Ramos (cell line): ENCODE measurements around the gene PLD3.
"Not testable (repeated sequence)": the region's sequence is repeated elsewhere in the genome, so short reads cannot be mapped to it uniquely, and the experiment has no call there.

ENCODE experiments used
- in situ Hi-C: fragments of 300-500 bp; cut with MboI; formaldehyde crosslinking; loops from one replicate; pipeline ENCODE4 v1.14.3; 2022; ENCODE audit warnings: low sequenced_read_pairs; ENCODE audit not compliant: unreplicated experiment

PLD3 gene

GRCh38 chr19:40360708-40361241 is 12.3 kb downstream of the PLD3 start:
- in situ Hi-C loops, result no loop called here

- in situ Hi-C loops, result no loop called here
Observed at GRCh38 chr19:40362160-40362559, 13.7 kb downstream of the PLD3 start.

GRCh38 chr19:40363069-40363468 is 14.6 kb downstream of the PLD3 start:
- in situ Hi-C loops, result no loop called here

GRCh38 chr19:40365010-40365409 is 16.5 kb downstream of the PLD3 start:
- in situ Hi-C loops, result no loop called here

GRCh38 chr19:40365613-40366401 is 17.3 kb downstream of the PLD3 start:
- in situ Hi-C loops, result no loop called here

GRCh38 chr19:40366697-40367561 is 18.4 kb downstream of the PLD3 start:
- in situ Hi-C loops, result no loop called here

GRCh38 chr19:40367577-40368434 is 19.3 kb downstream of the PLD3 start:
- in situ Hi-C loops, result no loop called here

- in situ Hi-C loops, result no loop called here
Observed at GRCh38 chr19:40369797-40370196, 21.3 kb downstream of the PLD3 start.

- in situ Hi-C loops, result not testable (repeated sequence)
Observed at GRCh38 chr19:40370253-40370652, 21.8 kb downstream of the PLD3 start.

- in situ Hi-C loops, result no loop called here
Observed at GRCh38 chr19:40370997-40371801, 22.7 kb downstream of the PLD3 start.

GRCh38 chr19:40371802-40372122 is 23.3 kb downstream of the PLD3 start:
- in situ Hi-C loops, result no loop called here

- in situ Hi-C loops, result no loop called here
Observed at GRCh38 chr19:40374084-40374483, 25.6 kb downstream of the PLD3 start.

- in situ Hi-C loops, result no loop called here
Observed at GRCh38 chr19:40376286-40376862, 27.9 kb downstream of the PLD3 start.

- in situ Hi-C loops, result no loop called here
Observed at GRCh38 chr19:40377876-40378385, 29.4 kb downstream of the PLD3 start.

GRCh38 chr19:40378509-40378908 is 30.0 kb downstream of the PLD3 start:
- in situ Hi-C loops, result no loop called here

GRCh38 chr19:40379446-40380198 is 31.1 kb downstream of the PLD3 start:
- in situ Hi-C loops, result no loop called here

GRCh38 chr19:40380199-40381037 is 31.9 kb downstream of the PLD3 start:
- in situ Hi-C loops, result no loop called here
